ENCODE measurements around the gene TMCC1.
"Not testable (repeated sequence)": the region's sequence is repeated elsewhere in the genome, so short reads cannot be mapped to it uniquely, and the experiment has no call there.

The TMCC1 gene

DNA sequence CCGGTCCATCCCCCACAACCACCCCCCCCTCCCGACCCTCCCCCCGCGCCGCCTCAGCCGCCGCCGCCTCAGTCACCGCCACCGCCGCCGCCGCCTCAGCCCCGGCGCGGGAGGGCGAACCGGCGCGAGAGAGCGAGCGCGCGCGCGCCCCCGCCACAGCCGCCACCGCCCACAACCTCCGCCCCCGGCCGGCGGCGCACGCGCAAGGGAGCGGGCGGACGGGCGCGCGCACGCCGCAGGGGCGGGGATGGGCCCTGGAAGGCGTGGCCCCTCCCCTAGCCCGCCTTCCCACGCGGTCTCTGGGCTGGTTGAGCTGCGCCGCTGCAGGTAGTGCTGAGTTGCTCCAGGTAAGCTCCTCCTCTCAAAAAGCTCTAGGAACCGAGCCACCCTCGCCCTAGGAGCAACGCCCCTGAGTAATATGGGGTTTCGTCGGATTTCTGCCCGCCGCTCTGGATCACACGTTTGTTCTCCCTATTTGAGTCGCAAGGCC lies at the start of gene TMCC1:
Gene TMCC1, minus strand, starts transcription at position 131 of the 490 bp plus-strand sequence.
- peak; percentile 89 to 93 for DNase-seq

DNA sequence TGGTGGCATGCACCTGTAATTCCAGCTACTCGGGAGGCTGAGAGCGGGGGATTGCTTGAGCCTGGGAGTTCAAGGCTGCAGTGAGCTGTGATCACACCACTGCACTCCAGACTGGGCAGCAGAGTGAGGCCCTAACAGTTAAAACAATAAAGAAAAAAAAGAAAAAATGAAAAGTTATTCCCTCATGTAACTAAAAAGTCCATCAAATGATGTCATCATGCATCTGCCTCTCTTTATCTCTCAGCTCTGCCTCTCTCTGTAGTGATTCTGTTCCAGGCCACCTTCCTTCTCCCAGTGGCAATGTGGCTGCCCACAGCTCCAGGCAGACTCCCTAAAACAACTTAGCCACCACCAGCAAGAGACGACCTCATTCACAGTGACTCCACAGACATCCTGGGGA lies 49.5 kb upstream of the TMCC1 start:
- no peak for DNase-seq

DNA sequence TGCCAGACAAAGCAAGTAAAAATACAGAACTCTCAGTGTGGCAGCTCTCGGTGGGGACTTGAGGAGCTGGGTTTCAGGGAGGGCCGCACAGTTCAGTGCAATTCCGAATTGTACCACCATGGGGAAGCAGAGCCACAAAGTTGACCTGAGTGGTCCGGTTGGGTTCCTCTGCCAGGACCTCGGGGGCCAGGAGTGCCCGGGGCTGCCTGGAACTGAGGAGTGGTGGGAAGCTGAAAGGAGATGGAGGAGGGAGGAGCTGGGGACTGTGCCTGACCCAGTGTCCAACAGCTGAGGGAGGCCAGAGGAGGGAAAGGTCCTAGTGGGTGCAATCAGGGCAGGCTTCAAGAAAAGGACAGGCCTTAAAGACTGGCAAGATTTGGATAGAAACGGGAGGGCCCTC lies 48.8 kb upstream of the TMCC1 start:
- peak; percentile 36 to 53 for DNase-seq

DNA sequence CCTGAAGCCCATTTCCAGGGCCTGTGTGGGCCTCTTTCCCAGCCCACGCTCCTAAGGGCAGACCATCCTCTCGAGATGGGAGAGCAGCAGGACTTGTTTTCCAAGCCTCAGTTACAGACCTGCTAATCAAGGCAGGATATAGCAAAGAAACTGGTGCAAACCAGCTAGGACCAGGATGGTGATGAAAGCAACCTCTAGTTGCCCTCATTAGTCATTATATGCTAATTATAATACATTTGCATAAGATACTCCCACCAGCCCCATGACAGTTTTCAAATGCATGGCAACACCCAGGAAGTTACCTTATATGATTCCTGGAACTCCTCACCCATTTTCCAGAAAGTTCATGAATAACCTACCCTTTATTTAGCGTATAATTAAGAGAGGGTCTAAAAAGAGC lies 46.6 kb upstream of the TMCC1 start:
- no peak for DNase-seq

DNA sequence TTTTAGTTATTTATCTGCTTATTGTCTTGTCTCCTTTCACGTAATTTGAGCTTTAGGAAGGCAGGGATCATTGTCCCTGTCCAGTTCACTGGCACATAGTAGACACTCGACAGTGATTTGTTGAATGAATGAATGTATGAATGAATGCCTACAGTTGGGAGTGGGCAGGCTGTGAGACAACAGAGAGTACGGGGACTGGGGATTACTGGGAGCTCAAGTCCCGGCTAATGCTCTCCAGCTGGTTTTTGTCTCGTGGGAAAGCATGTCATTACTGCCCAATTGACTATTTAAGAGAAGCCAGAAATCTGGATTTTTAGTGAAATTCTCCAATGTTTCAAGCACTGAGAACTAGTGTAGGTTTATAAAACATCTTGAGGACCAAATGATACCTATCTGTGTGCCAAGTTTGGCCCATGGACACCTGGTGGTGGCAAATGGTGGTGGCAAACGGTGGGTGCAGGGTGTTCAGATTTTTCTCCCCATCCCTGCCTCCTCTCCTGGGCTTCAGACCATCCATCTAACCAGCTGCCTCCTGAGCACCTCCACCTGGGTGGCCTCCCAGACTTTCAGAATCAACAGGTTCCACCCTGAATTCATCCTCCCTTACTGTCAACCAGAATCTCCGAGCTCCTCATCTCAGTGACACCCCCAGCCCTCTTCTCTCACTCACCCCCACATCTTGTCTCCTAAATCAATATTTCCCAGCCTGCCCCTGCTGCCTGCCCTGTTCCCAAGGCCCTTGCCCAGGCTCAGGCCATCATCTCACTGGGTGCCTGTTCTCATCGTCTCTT lies 44.8 kb upstream of the TMCC1 start:
- DNase-seq, result no peak

DNA sequence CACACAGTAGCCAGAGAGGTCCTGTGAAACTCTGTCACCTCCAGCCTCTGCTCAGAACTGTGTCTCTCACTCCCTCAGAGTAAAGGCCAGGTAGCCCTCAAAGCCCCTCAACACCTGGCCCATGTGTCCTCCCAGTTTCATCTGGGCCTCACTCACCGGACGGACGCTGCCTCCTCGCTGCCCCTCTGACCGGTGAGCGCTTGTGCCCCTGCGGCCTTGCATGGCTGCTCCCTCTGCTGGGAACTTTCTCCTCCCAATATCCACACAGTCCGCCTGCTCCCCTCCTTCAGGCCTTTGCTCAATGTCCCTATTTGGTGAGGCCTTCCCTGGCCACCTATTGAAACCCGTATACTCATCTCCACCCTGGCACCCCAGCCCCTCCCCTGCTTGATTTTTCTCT lies 44.2 kb upstream of the TMCC1 start:
- no peak for DNase-seq

DNA sequence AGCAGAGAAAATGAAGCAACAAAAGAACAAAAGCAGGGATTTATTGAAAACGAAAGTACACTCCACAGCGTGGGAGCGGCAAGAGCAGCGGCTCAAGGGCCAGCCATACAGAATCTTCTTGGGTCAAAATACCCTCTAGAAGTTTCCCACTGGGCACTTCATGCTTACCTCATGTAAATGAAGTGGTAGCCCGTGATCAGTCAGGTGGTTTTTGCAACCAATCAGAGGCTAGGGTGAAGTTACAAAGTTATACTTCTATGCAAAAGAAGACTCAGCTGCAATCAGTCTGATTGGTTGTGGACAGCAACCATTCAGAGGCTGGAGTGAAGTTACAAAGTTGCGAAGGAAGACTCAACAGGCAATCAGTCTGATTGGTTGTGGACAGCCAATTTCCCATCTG lies 43.2 kb upstream of the TMCC1 start:
- DNase-seq, result peak; percentile 15 to 66

DNA sequence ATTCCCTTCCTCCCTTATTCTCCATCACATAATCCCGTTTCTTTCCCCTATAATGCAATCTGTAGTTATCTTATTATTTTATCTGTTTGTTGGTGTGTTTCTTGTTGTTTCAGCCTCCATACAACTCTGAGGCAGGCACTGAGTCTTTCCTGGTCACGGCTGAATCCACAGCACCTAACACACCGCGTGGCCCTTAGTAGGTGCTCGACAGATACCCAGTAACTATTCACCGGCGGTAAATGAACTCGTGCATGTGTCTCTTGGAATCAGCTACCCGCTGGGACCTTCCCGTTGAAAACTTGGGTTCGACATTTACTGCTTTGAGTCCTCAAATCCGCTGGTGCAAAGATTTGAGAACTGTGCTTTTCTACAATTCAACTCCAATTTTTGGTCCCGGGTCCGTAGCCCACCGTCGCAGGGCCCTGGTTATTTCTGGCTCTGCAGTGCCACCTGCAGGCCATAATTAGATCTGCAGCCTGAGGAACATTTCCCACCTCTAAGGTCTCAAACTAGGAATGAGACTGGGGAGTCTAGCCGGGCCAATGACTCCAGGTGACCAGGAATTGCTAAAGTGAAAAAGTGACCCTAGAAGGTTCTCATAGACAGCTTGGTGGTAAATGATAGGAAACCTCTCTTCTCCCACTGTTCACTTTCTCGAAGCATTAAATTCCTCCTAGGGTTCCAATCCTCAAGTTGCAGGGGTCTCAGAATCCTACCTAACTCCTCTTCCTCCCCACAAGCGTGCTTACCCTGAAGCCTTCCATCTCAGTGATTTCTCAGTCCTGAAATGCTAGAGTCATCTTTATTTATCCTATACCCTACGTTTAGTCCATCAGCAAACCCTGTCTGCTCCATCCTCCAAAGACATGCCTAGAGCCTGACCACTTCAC lies 41.0 kb upstream of the TMCC1 start:
- peak in 1 of 2 donors; percentile 37 for DNase-seq

DNA sequence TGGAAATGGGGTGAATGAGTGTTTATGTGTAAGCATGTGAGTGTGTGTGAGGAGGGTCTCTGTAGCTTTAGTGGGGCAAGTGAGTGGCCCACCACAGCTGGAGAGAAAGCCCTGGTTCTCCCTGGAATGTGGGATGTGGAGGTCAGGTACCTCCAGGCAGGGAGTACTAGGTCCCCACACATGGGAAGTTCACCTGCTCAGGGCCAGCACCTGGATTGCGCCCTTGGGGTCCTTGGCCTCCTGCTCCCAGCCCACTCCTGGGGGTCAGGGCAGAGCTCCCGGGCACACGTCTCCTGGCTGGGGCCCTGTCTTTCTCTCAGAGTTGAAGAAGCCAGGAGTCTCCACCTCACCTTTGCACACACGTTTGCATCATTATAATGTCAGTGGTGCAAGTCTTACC lies 40.0 kb upstream of the TMCC1 start:
- DNase-seq, result no peak

DNA sequence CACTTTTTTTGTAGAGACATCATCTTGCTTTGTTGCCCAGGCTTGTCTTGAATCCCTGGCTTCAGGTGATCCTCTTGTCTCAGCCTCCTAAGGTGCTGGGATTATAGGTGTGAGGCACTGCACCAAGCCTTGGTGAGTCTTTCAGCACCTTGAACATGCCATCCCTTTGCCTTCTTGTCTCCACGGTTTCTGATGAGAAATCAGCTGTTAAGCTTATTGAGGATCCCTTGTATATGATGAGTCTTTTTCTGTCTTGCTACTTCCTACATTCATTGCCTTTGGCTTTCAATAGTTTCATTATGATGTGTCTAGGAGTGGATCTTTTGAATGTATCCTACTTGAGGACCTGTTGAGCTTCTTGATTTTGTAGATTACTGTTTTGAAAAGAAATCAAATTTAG lies 35.9 kb upstream of the TMCC1 start:
- DNase-seq, result no peak

DNA sequence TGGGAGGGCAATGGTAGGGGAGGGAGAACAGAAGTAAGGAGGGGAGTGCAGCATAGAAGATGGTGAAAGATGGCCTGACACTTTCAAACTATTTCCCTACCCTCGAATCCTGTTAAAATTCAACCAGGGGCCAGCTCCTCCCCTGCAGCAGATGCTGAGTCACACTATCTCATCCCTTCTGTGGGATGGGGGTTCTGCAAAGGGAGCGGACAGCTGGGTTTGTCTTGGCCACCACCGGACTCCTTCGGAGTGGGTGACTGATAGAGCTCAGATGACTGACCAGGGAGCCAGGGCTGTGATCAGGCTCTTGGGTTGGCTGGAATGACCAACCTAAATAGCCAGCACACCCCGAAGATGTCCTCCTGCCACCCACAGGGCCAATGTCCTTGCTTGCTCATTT lies 33.6 kb upstream of the TMCC1 start:
- no peak for DNase-seq

DNA sequence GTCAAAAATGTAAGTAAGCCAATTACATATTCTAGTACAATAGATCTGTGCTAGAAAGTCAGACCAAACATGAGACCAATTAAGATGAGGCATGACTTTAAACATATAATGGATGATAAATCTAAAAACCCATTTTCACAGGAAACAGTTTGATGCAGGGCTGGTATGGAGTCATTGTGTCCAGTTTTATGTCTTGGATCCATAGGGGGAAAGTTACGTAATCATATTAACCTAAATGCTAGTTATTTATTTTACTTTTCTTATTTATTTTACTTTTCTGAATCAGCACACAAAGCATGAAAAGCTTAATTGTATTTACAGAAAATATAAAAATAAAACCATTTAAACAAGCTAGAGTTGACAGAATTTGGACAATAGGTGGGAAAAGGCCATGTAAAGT lies 26.3 kb upstream of the TMCC1 start:
- no peak for DNase-seq

DNA sequence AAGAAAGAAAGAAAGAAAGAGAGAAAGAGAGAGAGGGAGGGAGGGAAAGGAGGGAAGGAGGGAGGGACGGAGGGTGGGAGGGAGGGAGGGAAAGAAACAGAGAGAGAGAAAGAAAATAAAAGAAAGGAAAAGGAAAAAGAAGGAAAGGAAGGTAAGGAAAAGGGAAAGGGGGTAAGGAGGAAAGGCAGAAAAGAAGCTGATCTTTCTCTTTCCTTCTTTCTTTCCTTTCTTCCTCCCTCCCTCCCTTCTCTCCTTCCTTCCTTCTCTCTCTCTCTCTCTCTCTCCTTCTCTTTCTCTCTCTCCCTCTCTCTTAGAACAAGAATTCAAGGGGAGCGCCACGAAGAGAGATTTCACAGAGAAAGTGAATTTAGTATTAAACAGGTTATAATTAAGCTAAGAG lies 25.8 kb upstream of the TMCC1 start:
- no peak for DNase-seq

DNA sequence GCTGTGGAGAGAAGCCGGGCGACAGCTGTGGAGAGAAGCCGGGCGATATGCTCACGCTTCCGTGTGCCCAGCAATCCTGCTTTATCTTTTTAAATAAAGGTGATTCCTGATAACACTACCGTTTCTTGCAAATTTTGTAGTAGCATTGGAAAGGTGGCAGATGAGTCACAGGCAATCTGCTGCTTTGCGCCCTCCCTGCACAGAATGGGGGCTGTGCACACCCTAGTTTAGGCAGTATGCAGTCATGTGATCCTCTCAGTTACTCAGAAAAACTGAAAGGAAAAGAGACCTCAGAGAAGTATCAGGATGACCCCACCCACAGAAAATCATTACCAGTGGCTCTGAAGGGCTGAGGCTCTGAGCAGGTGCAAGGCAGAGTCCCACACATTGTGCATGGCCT lies 24.9 kb upstream of the TMCC1 start:
- DNase-seq, result no peak

DNA sequence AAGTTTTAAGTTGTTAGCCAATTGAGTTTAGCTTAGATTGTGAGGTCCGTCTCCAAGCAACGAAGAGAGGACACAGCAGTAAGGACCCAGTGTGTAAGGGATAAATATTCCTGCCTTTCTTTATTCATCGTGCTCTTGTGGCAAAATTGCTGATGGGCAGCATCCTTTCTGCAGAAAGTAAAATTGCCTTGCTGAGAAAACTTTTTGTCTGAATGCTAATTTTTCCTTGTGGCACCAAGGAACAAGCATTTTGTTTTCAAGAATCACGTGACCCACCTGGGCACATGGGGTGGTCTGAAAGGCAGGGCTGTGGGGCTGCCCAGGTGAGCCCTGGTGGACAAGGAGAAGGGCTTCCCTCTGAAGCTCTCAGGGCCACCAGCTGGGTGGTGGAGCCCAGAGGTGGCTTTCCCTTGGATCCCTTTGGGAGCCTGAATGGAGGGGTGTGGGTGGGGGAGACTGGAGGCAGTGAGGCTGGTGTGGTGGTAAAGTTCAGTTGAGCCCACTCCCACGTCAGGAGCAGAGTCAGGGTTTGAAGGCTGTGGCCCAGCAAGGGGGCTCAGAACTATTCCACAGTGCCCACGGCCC lies 24.0 kb upstream of the TMCC1 start:
- no peak for DNase-seq

DNA sequence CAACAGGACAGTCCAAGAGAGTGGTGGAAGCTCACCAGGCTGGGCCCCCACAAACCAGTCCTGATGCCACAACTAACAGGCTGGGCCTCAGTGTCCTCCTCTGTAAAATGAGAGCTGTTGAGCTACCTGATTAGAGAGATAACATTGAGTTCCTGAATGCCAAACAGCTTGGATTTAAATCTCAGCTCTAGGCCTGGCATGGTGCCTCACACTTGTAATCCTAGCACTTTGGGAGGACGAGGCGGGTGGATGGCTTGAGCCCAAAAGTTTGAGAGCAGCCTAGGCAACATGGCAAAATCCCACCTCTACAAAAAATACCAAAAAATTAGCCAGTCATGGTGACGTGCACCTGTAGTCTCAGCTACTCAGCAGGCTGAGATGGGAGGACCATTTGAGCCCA lies 20.1 kb upstream of the TMCC1 start:
- no peak for DNase-seq

DNA sequence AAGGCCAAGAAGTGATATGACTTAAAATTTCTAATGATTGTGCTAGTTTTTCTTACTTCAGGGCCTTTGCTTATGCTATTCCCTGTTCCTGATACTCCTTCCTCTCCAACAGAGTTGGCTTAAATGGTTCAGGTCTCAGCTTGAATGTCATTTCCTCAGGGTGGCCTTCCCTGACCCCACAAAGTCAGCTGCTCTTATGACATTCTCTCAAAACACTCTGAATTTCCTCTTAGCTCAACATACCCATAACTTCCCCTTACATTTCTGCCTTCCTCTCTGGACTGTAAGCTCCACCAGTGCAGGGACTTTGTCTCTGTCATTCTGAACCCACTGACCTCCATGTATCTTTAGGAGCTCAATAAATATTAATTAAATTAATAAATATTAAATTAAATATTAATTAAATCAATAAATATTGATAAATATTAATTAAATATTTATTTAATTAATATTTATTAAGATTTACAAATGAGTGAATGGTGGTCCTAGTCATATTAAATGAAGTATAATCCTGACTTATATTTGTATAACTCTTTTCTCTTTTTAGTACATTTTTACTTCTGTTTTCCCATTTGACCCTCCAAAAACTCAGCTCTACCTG lies 17.9 kb upstream of the TMCC1 start:
- DNase-seq, result peak in 1 of 2 donors; percentile 9

DNA sequence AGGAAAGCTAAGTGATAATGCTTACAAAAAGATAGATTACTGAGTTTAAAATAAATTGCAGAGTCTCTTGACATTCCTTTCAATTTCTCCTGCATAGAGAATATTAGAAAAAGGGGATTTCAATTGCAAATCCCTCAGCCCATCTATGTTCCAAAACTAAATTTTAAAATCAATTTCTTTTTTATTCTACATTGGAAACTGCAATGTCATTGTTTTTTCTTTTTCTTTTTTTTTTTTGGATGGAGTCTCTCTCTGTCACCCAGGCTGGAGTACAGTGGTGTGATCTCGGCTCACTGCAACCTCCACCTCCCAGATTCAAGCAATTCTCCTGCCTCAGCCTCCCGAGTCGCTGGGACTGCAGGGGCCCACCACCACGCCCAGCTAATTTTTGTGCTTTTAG lies 15.7 kb upstream of the TMCC1 start:
- DNase-seq, result not testable (repeated sequence)

DNA sequence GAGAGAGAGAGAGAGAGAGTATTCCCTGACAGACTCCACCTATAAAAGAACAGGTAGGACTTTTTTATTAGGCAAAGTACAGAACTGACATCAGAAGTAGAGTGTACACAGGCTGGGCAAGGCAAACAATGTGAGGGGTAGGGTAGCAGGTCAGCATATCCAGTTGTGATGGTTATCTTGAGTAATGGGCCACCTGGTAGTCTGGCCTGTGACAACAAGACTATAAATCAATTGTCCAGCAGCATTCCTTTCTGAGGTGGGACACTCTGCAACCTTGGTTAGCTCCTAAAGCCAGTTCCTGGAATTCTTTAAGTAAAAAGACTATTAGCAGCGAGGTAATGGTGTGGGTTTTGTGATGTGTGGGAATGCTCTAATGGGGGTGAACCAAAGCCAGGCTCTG lies 14.9 kb upstream of the TMCC1 start:
- DNase-seq, result no peak

DNA sequence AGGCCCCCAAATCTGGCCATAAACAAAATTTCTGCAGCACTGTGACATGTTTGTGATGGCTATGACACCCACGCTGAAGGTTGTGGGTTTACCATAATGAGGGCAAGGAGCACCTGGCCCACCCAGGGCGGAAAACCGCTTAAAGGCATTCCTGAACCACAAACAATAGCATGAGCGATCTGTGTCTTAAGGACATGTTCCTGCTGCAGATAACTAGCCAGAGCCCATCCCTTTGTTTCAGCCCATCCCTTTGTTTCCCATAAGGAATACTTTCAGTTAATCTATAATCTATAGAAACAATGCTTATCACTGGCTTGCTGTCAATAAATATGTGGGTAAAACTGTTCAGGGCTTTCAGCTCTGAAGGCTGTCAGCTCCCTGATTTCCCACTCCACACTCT lies 7.8 kb upstream of the TMCC1 start:
- DNase-seq, result not testable (repeated sequence)

DNA sequence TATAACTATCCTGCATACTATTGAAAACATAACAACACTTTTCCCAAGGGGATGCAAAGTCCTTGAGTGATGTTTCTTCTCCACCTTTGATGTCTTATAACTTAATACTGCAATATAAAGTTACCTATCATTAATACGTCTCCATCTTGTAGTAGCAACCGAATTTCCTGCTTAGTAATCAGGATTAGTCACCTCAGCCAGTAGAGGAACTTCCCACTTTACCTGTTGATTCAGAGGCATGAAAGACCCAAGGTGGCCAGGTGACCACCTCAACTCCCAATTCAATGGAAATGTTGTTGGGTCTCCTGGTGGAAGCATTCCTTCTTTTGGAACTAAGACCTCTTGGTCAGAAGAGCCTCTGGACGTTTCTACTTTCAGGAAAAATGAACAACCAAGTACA lies 3.5 kb upstream of the TMCC1 start:
- no peak for DNase-seq

DNA sequence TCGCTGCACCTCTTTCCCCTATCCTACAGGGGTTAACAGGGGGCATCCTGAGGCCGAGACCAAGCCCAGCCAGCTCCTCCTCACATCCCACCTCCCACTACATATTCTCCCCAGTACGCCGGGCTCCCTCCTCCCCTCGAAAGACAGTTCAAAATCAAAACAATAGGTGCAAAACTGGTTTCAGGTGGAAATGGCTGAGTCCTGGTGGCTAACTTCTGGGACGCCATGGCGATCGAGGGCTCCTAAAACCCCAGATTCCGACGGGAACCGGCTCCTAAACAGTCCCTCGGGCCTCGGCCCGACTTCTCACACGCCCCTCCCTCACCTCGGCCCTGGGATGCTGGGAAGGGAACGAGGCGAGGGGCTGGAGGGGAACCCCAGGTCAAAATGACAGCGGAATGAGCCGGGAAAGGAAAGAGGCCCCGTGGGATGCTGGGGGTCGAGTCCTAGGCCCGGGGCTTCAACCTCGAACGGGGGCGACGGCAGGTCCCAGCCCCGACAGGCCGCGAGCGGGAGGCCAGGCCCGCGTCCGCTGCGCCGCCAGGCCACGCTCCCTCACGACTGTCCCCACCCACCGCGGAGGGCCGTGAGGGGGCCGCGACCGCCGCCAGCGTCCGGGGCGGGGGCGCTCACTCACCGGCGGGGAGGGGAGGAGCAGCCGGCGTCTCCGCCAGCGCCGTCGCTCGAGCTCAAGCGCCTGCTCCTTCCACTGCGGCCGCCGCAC lies 492 bp downstream of the TMCC1 start:
- peak; percentile 4 to 35 for DNase-seq

DNA sequence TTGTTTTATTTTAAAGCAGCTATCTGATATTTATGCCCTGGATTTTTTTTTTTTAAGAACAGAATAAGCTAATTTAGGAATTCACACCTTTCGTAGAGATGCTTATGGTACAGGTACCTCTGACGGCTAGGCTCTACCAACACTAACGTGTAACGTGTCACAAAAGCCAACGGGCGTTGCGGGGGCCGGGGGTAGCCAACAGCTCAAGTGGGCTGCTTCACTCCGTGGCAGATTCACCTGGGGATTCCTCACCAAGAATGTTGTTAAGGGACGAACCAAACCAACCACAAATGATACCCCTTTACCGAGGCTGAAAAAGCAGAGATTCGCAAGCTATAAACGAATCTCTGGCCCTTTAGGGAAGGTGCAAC lies 1.0 kb downstream of the TMCC1 start:
- DNase-seq, result no peak
